Loucy (cell line): Measurements from ENCODE around the gene UQCRC1.

ENCODE experiments used
- H2AFZ ChIP-seq: fragments of 200-600 bp; sonication (generic); 2 replicates; pipeline ENCODE4 v1.6.0; 2016; ENCODE audit warnings: antibody characterized with exemption, mild to moderate bottlenecking, low read length, moderate library complexity
- H3F3A ChIP-seq: fragments of 200-600 bp; 2 replicates; pipeline ENCODE4 v1.6.0; 2016; ENCODE audit warnings: antibody characterized with exemption, low read depth, mild to moderate bottlenecking
- H3K27me3 ChIP-seq: fragments of 200-600 bp; sonication (generic); 2 replicates; pipeline ENCODE4 v1.6.1; 2014; ENCODE audit warnings: low read length, mild to moderate bottlenecking; ENCODE audit not compliant: insufficient read depth, poor library complexity, severe bottlenecking
- H3K36me3 ChIP-seq: fragments of 200-600 bp; sonication (generic); 2 replicates; pipeline ENCODE4 v1.6.1; 2016; ENCODE audit warnings: low read length; ENCODE audit not compliant: insufficient read depth
- H3K4me1 ChIP-seq: fragments of 200-600 bp; sonication (generic); 2 replicates; pipeline ENCODE4 v1.5.1; 2014; ENCODE audit warnings: low read length, mild to moderate bottlenecking; ENCODE audit not compliant: insufficient read depth, poor library complexity, severe bottlenecking
- H3K4me2 ChIP-seq: fragments of 200-600 bp; sonication (generic); 2 replicates; pipeline ENCODE4 v1.6.0; 2014; ENCODE audit warnings: antibody characterized with exemption, low read length, low read depth, mild to moderate bottlenecking; ENCODE audit not compliant: poor library complexity, severe bottlenecking
- H3K4me3 ChIP-seq: fragments of 200-600 bp; sonication (generic); 2 replicates; pipeline ENCODE4 v1.5.1; 2014; ENCODE audit warnings: low read length, mild to moderate bottlenecking, mixed read lengths; ENCODE audit not compliant: poor library complexity, severe bottlenecking
- H3K79me2 ChIP-seq: fragments of 200-600 bp; sonication (generic); 2 replicates; pipeline ENCODE4 v1.6.1; 2014; ENCODE audit warnings: low read length; ENCODE audit not compliant: insufficient read depth
- H3K9ac ChIP-seq: fragments of 200-600 bp; sonication (generic); 2 replicates; pipeline ENCODE4 v1.6.0; 2014; ENCODE audit warnings: mild to moderate bottlenecking, low read depth, low read length, moderate library complexity; ENCODE audit not compliant: poor library complexity, severe bottlenecking
- H3K9me2 ChIP-seq: fragments of 200-600 bp; sonication (generic); replicated peaks from 2 replicates; pipeline ENCODE4 v1.6.1; 2016; ENCODE audit warnings: low read depth, low read length, mixed read lengths
- H3K9me3 ChIP-seq: fragments of 200-600 bp; sonication (generic); 2 replicates; pipeline ENCODE4 v1.6.1; 2014; ENCODE audit warnings: mild to moderate bottlenecking, antibody characterized with exemption, low read length, low read depth; ENCODE audit not compliant: insufficient read depth
- H4K20me1 ChIP-seq: fragments of 200-600 bp; sonication (generic); 2 replicates; pipeline ENCODE4 v1.6.0; 2014; ENCODE audit warnings: antibody characterized with exemption, low read length, mild to moderate bottlenecking; ENCODE audit not compliant: insufficient read depth, poor library complexity, severe bottlenecking
- CTCF ChIP-seq: fragments of 200-600 bp; sonication (generic); conservative IDR thresholded peaks from 2 replicates; pipeline ENCODE4 v1.5.1; 2014; ENCODE audit warnings: mild to moderate bottlenecking, antibody characterized with exemption, low read length
- EZH2phosphoT487 ChIP-seq: fragments of 200-600 bp; IDR thresholded peaks from 2 replicates; pipeline ENCODE4 v1.6.1; 2018; ENCODE audit warnings: antibody characterized with exemption, mild to moderate bottlenecking, moderate library complexity, borderline replicate concordance

Gene UQCRC1

GRCh38 chr3:48641396-48641795 lies 31.9 kb upstream of the UQCRC1 start:
- H3F3A ChIP-seq: no peaks in the 10 kb centered on the region
- no peaks in the 10 kb centered on the region for H4K20me1 ChIP-seq
- H3K27me3 ChIP-seq: no peaks in the 10 kb centered on the region
- no peak overlapping the region for H3K9ac ChIP-seq
- H3K9me2 ChIP-seq: no peaks in the 10 kb centered on the region
- H3K9me3 ChIP-seq: no peaks in the 10 kb centered on the region
- H3K4me3 ChIP-seq: no peak overlapping the region
- TF ChIP-seq EZH2phosphoT487 (no peak), CTCF (no peak)
- H2AFZ ChIP-seq: no peak overlapping the region
- no peak overlapping the region for H3K4me2 ChIP-seq
- H3K4me1 ChIP-seq: peaks cover 4% of the 10 kb centered on the region
- no peaks in the 10 kb centered on the region for H3K36me3 ChIP-seq
- no peaks in the 10 kb centered on the region for H3K79me2 ChIP-seq

GRCh38 chr3:48639944-48640606 lies 30.6 kb upstream of the UQCRC1 start:
- Histone ChIP-seq H3K9me3 (no peaks in the 10 kb centered on the region), H3K27me3 (no peaks in the 10 kb centered on the region), H3K4me3 (no peak overlapping the region), H2AFZ (no peak overlapping the region), H3F3A (no peaks in the 10 kb centered on the region), H3K4me1 (peaks cover 11% of the 10 kb centered on the region), H3K9ac (no peak overlapping the region), H3K36me3 (no peaks in the 10 kb centered on the region), H3K4me2 (no peak overlapping the region), H3K9me2 (no peaks in the 10 kb centered on the region), H3K79me2 (peaks cover 6% of the 10 kb centered on the region), H4K20me1 (no peaks in the 10 kb centered on the region)
- TF ChIP-seq EZH2phosphoT487 (no peak), CTCF (no peak)

- H3K36me3 ChIP-seq: no peaks in the 10 kb centered on the region; the same call in 1 of the 2 replicates
- no peak overlapping the region for H3K9ac ChIP-seq
- H4K20me1 ChIP-seq: peaks cover 15% of the 10 kb centered on the region
- TF ChIP-seq EZH2phosphoT487 (no peak), CTCF (no peak)
- H3K9me2 ChIP-seq: no peaks in the 10 kb centered on the region
- H3K4me3 ChIP-seq: no peak overlapping the region
- peaks cover 23% of the 10 kb centered on the region for H3K4me1 ChIP-seq
- H3F3A ChIP-seq: no peaks in the 10 kb centered on the region
- H3K4me2 ChIP-seq: no peak overlapping the region
- H3K27me3 ChIP-seq: no peaks in the 10 kb centered on the region
- H2AFZ ChIP-seq: no peak overlapping the region
- no peaks in the 10 kb centered on the region for H3K9me3 ChIP-seq
- peaks cover 34% of the 10 kb centered on the region for H3K79me2 ChIP-seq
These were observed 27.9 kb upstream of the UQCRC1 start for GRCh38 chr3:48637305-48637704.
